D721Med (cell line): ENCODE results near the gene HDAC4.

Experiments used
- DNase-seq: peaks from one replicate; pipeline ENCODE4 v3.0.0; 2011; ENCODE audit warnings: low spot score; ENCODE audit not compliant: insufficient read length
- FAIRE-seq: peaks from 2 replicates; lab custom pipeline; 2011; peaks lifted over from hg19 to GRCh38; lab: Jason Lieb, UNC
- CTCF ChIP-seq: IDR thresholded peaks from 2 replicates; pipeline ENCODE4 v1.5.1; 2012; ENCODE audit warnings: mild to moderate bottlenecking, control low read depth; ENCODE audit not compliant: insufficient read depth; ENCODE audit errors: missing control alignments

The HDAC4 gene

GRCh38 chr2:239202836-239203235 lies 198.0 kb downstream of the HDAC4 start:
- DNase-seq (no peak), FAIRE-seq (no peak)
- no peak for TF ChIP-seq CTCF

GRCh38 chr2:239202343-239202742 lies 198.5 kb downstream of the HDAC4 start:
- no peak for TF ChIP-seq CTCF
- DNase-seq: no peak
- no peak for FAIRE-seq

GRCh38 chr2:239201884-239202283 lies 198.9 kb downstream of the HDAC4 start:
- no peak for DNase-seq
- TF ChIP-seq CTCF: no peak
- no peak for FAIRE-seq

DNA sequence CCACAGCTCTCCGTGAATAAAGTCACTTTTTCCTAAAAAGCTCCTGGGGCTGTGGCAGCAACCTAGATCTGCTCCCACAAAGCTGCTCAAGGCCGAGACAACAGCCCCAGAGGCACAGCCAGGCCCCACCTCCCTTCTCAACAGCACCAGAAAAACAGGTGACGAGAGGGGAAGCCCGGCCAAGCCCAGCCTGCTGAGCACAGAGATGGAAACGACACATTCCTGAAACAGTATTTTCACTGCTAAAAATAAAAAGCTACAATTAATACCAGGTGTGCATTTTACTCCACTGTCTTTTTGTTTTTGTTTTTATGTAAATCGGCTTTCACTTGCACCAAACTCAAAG lies 199.3 kb downstream of the HDAC4 start:
- TF ChIP-seq CTCF: no peak
- no peak for FAIRE-seq
- DNase-seq: no peak

- no peak for DNase-seq
- no peak for TF ChIP-seq CTCF
- no peak for FAIRE-seq
Measured at GRCh38 chr2:239200646-239201530, 199.9 kb downstream of the HDAC4 start.

DNA sequence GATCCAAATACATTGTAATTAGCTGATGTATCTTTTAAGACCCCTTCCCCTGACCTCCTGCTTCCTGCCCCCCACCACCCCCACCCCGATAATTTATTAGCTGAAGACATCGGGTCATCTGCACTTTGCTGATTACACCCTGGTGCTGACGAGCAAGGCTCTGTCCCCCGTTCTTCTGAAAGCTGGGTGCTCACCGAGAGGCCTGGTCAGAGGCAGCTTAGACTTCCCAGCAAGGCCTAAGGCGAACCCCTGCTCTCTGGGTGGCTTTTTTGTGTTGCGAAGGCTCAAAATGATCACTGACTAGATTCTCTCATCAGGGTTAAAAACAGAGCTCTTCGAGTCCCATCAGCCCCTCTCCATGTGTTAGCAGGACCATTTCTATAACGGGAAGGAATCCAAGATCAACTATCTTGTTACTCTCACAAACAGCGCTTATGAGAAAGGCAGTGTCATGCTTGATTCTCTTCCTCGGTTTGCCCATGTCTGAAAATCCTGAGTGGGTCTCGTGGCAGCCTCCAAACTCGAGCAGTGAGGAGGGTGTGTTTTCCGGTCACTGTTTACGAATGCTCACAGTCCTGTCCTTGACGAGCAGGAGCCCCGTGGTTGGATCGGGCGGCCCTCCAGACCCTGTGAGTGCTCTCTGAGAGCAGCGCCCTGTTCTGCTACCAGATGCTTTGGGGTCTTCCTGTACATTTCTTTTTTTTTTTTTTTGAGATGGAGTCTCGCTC lies 201.6 kb downstream of the HDAC4 start:
- no peak for DNase-seq
- FAIRE-seq: no peak
- no peak for TF ChIP-seq CTCF

GRCh38 chr2:239198221-239198620 lies 202.6 kb downstream of the HDAC4 start:
- no peak for FAIRE-seq
- TF ChIP-seq CTCF: no peak
- no peak for DNase-seq
